Adrenal gland (tissue), 12 donors: ENCODE results near the gene PCDH9. TPM values are rescaled to one million over a fixed set of nuclear protein-coding genes. Genes with fewer than 3 reads are reported as not detected.

Source experiments
- DNase-seq, 7 donors: peaks; one replicate each; pipeline ENCODE4 v3.0.0-alpha.2; 2019 to 2020
- H3K27ac ChIP-seq, 5 donors: fragments of 200-600 bp; sonication (generic) in 4 of 5; 1 replicate in 3 of 5; 2 replicates in 2 of 5; pipeline versions ENCODE4 v1.5.1 to v1.8.0; 2016 to 2020; ENCODE audit warnings: mild to moderate bottlenecking in 1 of 5
- H3K27me3 ChIP-seq: fragments of 200-600 bp; 2 replicates; pipeline ENCODE4 v1.8.0; 2021
- H3K36me3 ChIP-seq, 2 donors: fragments of 200-600 bp; replicated peaks in 1 of 2; 1 replicate in 1 of 2; 2 replicates in 1 of 2; pipeline versions ENCODE4 v1.5.1 to v1.8.0; 2018 to 2022
- H3K4me1 ChIP-seq, 2 donors: fragments of 200-600 bp; replicated peaks in 1 of 2; 1 replicate in 1 of 2; 2 replicates in 1 of 2; pipeline versions ENCODE4 v1.5.1 to v1.8.0; 2018 to 2021
- H3K4me3 ChIP-seq, 4 donors: fragments of 200-600 bp; sonication (generic) in 3 of 4; one replicate each; pipeline ENCODE4 v1.5.1; 2016 to 2018
- H3K9me3 ChIP-seq, 3 donors: fragments of 200-600 bp; sonication (generic) in 1 of 3; replicated peaks in 1 of 3; 1 replicate in 2 of 3; 2 replicates in 1 of 3; pipeline versions ENCODE4 v1.5.1 to v1.8.0; 2016 to 2021
- CTCF ChIP-seq, 6 experiments: fragments of 450-650 bp in 4 of 6; fragments of 200-600 bp in 2 of 6; sonication (generic) in 1 of 6; IDR thresholded peaks; 1 replicate in 5 of 6; 2 replicates in 1 of 6; pipeline versions ENCODE4 v1.5.1 to v1.8.0; 2016 to 2021; ENCODE audit warnings: antibody characterized with exemption in 6 of 6, mild to moderate bottlenecking in 2 of 6, moderate library complexity in 1 of 6
- POLR2A ChIP-seq, 2 donors: fragments of 450-650 bp; IDR thresholded peaks; one replicate each; pipeline ENCODE4 v1.6.1; 2017; ENCODE audit warnings: antibody characterized with exemption in 2 of 2, mild to moderate bottlenecking in 2 of 2, moderate library complexity in 1 of 2
- WGBS, 4 donors: extraction: QIAGEN DNeasy Blood & Tissue Kit in 2 of 4; methylation state at CpG; one replicate each; pipeline versions ENCODE4 v1.1.5 to v1.1.7; 2013 to 2017; 5-methylcytosine and 5-hydroxymethylcytosine counted together
- intact Hi-C, 2 donors: fragments of 100-400 bp; cut with DNase I; formaldehyde crosslinking; loops; one replicate each; pipeline versions ENCODE4 v1.14.1 to v1.15.0; 2022 to 2023
- polyA plus RNA-seq, 3 donors: library from polyadenylated mRNA; stranded (reverse); fragments of 200-250 nt in 2 of 3; fragments of 350-450 nt in 1 of 3; fragmentation: Illumina TruSeq in 1 of 3; extraction: RNeasy Lipid Tissue Mini Kit (QIAGEN cat#74804) in 1 of 3; gene quantifications; one replicate each; pipeline ENCODE4 v1.2.3, GENCODE V29; 2013 to 2014
- total RNA-seq, 9 donors: library from RNA; depleted of rRNA in 4 of 9; stranded (reverse); fragments of >200 nt in 4 of 9; fragments of 120-200 nt in 1 of 9; fragmentation: NEBNext Ultra II Directional in 1 of 9; extraction: Animal tissue kit (Norgen Biotek cat#: 25700) in 1 of 9; gene quantifications; one replicate each; pipeline versions ENCODE4 v1.1.0 to v1.2.4, GENCODE V29; 2013 to 2023
- donor health status: healthy with polysubstance abuse.
- donor health status: Bipolar disorder and iron deficiency.
- donor health status: DM: yes; HTN: yes; CAD: no.
- donor health status: DM: no; HTN: no; CAD: no.
- donor health status: DM: no; HTN: no; CAD: no.
- donor health status: DM: yes; HTN: yes; CAD: no.

The PCDH9 gene
- total and polyA plus RNA-seq, 12 donors, result 0.71 to 10.9 (median 3.6) TPM

- Histone ChIP-seq H3K36me3 (no peaks in the 10 kb centered on the region), H3K4me1 (no peaks in the 10 kb centered on the region), H3K27me3 (no peaks in the 10 kb centered on the region), H3K27ac (no peak overlapping the region), H3K4me3 (no peak overlapping the region), H3K9me3 (no peaks in the 10 kb centered on the region)
- TF ChIP-seq POLR2A (IDR thresholded peaks at IDR 0.05) (no peak), CTCF (IDR thresholded peaks at IDR 0.05) (no peak)
- 51 to 71% (median 66%) methylated on average over 2 of the region's 2 CpGs for WGBS, 4 donors
- no peak for DNase-seq
- intact Hi-C loops, result no loop called here
Measured at GRCh38 chr13:67086260-67086659, 143.9 kb downstream of the PCDH9 start.

- H3K27me3 ChIP-seq, result no peaks in the 10 kb centered on the region
- intact Hi-C loops, result no loop called here
- H3K27ac ChIP-seq, result no peak overlapping the region
- DNase-seq, result no peak
- H3K9me3 ChIP-seq, result no peaks in the 10 kb centered on the region
- no peak overlapping the region for H3K4me3 ChIP-seq
- H3K4me1 ChIP-seq, result no peaks in the 10 kb centered on the region
- H3K36me3 ChIP-seq, result no peaks in the 10 kb centered on the region
- no peak for TF ChIP-seq CTCF (IDR thresholded peaks at IDR 0.05)
- no peak for TF ChIP-seq POLR2A (IDR thresholded peaks at IDR 0.05)
- 96 to 100% (median 98%) methylated on average over 1 of the region's 1 CpG for WGBS, 4 donors
Measured at GRCh38 chr13:67084066-67084465, 146.1 kb downstream of the PCDH9 start.

DNA sequence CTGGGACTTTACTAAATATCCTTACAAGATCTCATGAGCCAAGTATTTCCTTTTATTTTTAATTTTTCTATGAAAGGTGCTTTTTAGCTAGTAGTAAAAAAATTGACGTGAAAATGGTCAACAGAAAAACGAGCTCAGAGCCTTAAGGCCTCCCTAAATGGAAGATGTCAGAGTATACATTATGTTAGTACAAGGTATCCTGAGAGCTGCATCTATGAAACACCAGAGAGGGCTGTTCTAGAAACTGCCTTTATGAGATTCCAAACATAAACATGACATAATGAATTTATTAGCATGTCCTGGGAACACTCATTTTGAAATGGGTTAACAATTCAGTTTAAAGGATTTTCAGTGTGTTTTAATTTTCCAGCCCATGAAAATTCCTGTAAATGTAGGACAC lies 146.6 kb downstream of the PCDH9 start:
- no peak overlapping the region for H3K27ac ChIP-seq
- intact Hi-C loops, result no loop called here
- H3K4me3 ChIP-seq, result no peak overlapping the region
- WGBS, 4 donors, result 77 to 86% (median 81%) methylated on average over 2 of the region's 2 CpGs
- no peaks in the 10 kb centered on the region for H3K9me3 ChIP-seq
- TF ChIP-seq POLR2A (IDR thresholded peaks at IDR 0.05) (no peak), CTCF (IDR thresholded peaks at IDR 0.05) (no peak)
- no peak for DNase-seq
- H3K27me3 ChIP-seq, result no peaks in the 10 kb centered on the region
- H3K4me1 ChIP-seq, result no peaks in the 10 kb centered on the region
- H3K36me3 ChIP-seq, result no peaks in the 10 kb centered on the region

GRCh38 chr13:67080351-67080750 lies 149.8 kb downstream of the PCDH9 start:
- WGBS, 4 donors, result 81 to 93% (median 89%) methylated on average over 2 of the region's 2 CpGs
- DNase-seq, result no peak
- H3K9me3 ChIP-seq, result no peaks in the 10 kb centered on the region
- no peak overlapping the region for H3K4me3 ChIP-seq
- H3K36me3 ChIP-seq, result no peaks in the 10 kb centered on the region
- H3K4me1 ChIP-seq, result no peaks in the 10 kb centered on the region
- H3K27me3 ChIP-seq, result no peaks in the 10 kb centered on the region
- no peak overlapping the region for H3K27ac ChIP-seq
- no peak for TF ChIP-seq CTCF (IDR thresholded peaks at IDR 0.05)
- no peak for TF ChIP-seq POLR2A (IDR thresholded peaks at IDR 0.05)
- intact Hi-C loops, result no loop called here
